HG03064 (cell line): ENCODE results near the gene ALMS1.
"Not testable (repeated sequence)": the region's sequence is repeated elsewhere in the genome, so short reads cannot be mapped to it uniquely, and the experiment has no call there.

Experiments used
- ATAC-seq: cut with Tn5 transposase; IDR thresholded peaks from one replicate; pipeline ENCODE4 v1.9.1; 2021; ENCODE audit warnings: low read depth; ENCODE audit not compliant: unreplicated experiment

The ALMS1 gene

DNA sequence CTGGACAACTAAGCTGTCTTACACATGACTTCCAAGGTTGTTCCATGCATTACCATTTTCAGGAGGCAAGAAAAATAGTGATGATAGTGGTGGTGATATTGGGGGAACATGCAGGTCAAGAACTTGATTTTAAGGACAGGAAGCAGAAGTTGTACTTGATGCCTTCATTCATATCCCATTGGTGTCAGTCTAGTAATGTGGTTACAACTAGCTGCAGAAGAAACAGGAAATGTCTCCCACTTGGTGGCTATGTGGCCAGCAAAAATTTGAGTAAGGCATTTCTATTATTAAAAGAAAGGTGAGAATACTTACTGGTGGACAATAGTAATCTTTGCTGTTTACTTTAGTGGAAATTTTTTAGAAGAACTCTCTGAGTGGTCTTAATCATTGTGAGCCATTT is 103.4 kb downstream of the ALMS1 start:
- no peak for ATAC-seq

DNA sequence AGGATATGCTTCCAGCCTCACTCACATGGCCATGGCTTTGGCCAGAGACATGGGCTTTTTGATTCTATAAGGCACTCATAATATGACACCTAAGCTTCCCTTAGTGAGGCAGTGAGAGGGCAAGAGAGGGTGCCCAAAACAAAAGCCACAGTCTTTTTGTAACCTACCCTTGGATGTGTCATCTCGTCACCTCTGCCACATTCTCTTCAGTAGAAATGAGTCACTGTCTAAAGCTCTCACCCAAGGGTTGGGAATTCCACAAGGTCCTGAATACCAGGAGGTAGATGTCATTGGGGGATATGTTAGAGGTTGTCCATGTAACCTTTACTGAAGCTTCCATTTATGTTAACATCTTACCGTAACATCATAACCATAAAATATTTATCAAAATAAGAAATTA is 108.4 kb downstream of the ALMS1 start:
- ATAC-seq: no peak

DNA sequence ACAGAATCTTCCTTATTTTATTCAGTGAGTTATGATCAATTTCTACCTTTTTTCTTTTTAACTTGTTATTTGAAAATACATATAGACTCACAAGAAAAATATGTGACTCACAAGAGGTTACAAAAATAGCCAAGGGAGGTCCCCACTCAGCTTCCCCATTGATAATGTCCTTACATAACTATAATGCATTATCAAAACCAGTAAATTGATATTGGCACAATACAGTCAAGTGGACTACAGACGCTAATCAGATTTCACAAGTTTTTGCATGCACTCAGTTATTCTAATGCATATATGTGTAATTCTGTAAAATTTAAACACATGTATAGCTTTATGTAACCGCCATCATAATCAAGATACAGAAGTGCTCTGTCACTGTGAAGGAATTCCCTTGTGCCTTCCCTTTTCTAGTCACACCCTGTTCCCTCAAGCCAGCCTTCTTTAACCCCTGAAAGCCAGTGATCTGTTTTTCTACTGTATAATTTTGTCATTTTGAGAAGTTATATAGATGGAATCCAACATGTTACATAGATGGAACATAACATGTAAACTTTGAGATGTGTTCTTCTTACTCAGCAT is 118.4 kb downstream of the ALMS1 start:
- no peak for ATAC-seq

DNA sequence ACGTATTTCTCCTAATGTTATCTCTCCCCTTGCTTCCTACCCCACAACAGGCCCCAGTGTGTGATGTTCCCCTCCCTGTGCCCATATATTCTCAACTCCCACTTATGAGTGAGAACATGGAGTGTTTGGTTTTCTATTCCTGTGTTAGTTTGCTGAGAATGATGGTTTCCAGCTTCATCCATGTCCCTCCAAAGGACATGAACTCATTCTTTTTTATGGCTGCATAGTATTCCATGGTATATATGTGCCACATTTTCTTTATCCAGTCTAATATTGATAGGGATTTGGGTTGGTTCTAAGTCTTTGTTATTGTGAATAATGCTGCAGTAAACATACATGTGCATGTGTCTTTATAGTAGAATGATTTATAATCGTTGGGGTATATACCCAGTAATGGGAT is 119.2 kb downstream of the ALMS1 start:
- not testable (repeated sequence) for ATAC-seq

DNA sequence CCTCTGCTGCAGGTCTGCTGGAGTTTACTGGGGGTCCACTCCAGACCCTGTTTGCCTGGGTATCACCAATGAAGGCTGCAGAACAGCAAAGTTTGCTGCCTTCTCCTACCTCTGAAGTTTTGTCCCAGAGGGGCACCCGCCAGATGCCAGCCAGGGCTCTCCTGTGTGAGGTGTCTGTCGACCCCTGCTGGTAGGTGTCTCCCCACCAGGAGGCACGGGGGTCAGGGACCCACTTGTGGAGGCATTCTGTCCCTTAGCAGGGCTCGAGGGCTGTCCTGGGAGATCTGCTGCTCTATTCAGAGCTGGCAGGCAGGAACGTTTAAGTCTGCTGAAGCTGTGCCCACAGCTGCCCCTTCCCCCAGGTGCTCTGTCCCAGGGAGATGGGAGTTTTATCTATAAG is 124.8 kb downstream of the ALMS1 start:
- ATAC-seq: not testable (repeated sequence)

DNA sequence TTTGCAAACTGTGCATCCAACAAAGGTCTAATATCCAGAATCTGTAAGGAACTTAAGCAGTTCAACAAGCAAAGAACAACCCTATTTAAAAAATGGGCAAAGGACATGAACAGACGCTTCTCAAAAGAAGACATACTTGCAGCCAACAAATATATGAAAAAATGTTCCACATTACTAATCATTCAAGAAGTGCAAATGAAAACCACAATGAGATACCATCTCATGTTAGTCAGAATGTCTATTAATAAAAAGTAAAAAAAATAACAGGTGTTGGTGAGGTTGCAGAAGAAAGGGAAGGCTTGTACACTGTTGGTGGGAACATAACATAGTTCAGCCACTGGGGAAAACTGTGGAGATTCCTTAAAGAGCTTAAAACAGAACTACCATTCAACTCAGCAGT is 130.4 kb downstream of the ALMS1 start:
- ATAC-seq: no peak

DNA sequence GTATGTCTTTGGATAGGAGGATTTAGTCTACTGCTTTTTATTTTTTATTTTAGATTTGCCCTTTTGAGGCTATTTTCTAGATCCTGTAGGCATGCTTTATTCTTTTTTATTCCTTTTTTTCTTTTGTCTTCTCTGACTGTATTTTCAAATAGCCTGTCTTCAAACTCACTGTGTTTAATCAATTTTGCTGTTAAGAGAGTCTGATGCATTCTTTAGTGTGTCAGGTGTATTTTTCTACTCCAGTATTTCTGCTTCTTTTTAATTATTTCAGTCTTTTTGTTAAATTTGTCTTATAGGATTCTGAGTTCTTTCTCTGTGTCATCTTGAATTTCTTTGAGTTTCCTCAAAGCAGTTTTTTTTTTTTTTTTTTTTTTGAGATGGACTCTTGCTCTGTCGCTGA is 143.1 kb downstream of the ALMS1 start:
- ATAC-seq: no peak

DNA sequence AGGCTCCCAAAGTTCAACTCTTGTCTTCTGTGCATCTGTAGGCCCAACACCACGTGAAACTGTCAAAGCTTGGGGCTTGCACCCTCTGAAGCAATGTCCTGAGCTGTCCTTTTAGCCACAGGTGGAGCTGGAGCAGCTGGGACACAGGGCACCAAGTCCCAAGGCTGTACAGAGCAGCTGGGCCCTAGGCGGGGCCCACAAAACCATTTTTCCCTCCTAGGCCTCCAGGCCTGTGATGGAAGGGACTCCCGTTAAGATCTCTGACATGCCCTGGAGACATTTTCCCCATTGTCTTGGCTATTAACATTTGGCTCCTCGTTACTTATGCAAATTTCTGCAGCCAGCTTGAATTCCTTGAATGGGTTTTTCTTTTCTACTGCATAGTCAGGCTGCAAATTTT is 145.1 kb downstream of the ALMS1 start:
- ATAC-seq: not testable (repeated sequence)

DNA sequence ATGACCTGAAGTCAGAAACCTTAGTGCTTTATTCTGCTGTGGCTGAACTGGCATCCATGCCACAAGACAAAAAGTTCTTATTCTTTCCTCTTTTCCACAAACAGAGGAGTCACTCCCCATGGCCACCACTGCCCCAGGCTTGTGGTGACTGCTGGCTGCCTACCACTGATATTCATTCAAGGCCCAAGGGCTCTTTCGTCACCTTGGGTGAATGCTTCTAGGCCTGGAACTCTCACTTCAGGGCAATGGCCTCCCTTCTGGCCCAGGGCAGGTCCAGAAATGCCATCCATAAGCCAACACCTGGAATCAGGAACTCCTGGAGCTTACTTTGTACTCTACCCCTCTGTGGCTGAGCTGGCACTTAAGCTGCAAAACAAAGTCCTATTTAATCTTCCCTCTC is 146.7 kb downstream of the ALMS1 start:
- no peak for ATAC-seq

DNA sequence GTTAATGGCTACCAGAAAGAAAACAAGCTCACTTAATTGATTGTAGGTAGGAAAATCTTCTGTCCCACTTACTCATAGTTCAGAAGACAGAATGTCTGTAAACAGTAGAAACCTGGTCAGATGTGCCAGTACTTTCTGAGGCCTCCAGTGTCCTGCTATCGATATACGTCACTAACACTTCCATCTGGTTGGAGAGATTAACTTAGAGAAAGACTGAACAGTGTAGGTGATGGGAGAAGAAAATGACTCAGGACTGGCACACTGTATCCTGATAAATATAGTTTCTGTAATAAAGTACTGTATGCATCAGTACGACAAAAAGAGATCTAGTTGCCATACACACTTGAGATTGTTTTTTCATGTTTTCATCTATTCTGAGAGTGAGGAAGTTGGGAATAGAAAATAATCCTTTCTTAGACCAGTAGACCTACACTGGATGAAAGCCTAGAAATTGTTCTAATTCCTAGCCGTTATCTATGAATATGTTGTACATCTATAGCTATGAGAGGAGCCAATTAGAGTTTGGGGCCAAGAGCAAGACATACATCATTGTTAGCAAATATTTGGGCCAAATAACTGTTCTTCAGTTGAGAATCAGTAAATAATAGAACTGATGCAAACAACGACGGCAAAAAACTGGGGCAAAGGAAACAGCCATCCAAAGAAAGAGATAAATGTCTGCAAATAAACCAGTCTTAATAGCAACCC is 150.7 kb downstream of the ALMS1 start:
- no peak for ATAC-seq

DNA sequence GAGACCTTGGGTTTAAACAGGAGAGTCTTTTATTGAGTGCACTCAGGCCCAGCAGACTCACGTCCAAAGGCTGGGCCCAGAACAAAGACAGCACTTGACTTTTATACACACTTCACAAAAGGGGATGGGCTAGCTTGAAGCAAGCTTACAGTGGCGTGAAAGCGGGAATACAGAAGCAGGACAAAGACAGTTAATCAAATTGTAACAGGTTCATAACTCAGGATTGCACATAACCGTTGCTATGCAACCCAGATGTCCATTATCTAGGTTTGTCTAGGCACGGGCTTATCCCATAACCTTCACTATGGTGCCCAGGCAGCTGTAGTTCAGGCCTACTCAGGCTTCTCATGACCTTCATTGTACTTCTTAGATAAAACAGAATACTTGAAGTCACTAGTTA is 175.2 kb downstream of the ALMS1 start:
- not testable (repeated sequence) for ATAC-seq

DNA sequence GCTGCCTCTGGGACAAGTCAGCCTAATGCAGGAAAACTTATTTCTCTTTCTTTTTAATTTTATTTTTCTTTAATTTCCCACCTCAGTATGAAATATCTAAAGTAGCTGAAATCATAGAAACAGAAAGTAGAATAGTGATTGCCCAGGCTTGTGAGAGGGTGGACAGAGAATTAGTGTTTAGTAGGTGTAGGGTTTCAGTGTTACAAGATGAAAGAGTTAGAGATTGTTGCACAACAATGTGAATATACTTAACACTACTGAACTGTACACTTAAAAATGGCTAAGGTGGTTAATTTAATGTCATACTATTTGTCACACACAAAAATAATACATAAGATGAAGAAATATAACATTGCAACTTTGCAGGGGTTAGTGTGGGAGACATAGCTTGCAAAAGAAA is 175.8 kb downstream of the ALMS1 start:
- no peak for ATAC-seq

DNA sequence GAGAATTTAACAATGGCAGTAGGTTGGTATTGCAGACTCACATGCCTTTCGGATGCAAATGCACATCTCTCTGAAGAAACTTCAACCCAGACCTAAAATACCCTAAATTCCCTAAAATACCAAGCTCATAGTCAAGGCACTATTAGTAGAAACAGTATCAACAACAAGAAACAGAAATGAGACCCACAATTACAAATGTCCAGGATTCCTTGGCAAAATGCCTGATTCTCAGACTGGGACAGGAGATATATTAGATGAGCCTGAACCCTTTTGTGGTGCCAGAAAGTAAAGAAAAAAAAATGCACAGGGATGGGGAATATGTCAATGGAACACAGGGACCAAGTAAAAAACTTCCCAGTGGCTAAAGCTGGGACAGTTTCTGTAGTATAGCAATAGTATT is 179.3 kb downstream of the ALMS1 start:
- ATAC-seq: no peak

DNA sequence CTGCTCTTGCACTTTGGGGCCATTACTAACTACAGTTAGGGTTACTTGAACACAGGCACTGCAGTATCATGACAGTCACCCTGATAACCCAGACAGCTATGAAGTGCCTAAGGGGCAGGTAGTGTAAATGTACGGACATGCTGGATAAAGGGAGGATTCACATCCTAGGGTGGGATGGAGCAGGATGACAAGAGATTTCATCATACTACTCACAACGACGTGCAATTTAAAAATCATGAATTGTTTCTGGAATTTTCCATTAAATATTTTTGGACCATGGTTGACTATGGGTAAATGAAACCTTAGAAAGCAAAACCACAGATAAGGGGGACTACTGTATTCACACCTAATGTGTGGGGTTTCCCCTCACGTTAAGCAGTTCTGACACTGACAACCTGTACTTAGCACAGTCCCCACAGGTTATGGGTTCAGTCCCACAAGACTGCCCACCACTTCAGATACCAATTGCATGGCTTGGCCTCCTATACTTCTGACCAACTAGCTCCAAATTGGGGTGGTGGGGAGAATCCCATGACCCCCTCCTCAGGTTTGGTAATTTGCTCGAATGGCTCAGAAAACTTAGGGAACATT is 180.7 kb downstream of the ALMS1 start:
- no peak for ATAC-seq

DNA sequence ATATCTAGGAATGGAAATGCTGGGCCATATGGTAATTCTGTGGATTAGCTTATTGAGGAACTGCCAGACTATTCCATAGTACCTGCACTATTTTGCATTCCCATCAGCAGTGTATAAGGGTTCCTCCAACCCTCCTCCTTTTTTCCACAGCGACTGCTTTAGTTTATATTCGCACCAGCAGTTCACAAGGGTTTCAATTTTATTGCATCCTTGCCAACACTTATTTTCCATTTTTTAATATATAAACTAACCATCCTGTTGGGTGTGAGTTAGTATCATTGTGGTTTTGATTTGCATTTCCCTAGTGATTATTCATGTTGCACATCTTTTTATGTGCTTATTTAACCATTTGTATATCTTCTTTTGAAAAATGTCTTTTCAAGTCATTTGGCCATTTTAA is 189.6 kb downstream of the ALMS1 start:
- no peak for ATAC-seq

DNA sequence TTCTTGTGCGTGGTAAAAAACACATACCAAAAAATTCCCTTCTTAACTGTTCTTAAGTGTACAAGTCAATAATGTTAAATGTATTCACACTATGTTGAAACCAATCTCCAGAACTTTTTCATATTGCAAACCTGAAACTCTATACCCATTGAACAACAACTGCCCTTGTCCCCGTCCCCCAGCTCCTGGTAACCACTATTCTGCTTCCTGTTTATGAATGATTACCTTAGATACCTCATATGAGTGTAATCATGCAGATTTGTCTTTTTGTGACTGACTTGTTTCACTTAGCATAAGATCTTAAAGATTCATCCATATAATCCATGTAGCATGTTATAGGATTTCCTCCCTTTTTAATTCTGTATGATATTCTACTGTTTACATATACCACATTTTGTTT is 196.7 kb downstream of the ALMS1 start:
- no peak for ATAC-seq

DNA sequence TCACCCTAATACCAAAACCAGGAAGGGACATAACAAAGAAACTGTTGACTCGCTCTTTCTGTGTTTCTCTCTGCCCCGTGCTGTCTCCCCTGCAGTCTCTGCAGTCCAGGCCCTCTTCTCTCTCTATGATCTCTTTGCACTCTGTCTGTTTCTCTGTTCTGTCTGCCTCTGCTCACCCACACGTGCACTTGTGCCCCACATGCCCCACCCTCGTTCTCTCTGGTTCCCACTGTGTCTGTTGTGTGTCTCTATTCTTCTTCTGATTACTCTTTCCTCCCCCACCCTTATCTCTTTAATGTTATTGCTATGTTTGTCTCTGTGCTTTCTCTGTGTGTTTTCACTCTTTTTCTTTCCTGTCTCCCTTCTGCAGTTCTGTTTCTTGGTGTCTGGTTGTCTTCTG is 202.5 kb downstream of the ALMS1 start:
- ATAC-seq: no peak

DNA sequence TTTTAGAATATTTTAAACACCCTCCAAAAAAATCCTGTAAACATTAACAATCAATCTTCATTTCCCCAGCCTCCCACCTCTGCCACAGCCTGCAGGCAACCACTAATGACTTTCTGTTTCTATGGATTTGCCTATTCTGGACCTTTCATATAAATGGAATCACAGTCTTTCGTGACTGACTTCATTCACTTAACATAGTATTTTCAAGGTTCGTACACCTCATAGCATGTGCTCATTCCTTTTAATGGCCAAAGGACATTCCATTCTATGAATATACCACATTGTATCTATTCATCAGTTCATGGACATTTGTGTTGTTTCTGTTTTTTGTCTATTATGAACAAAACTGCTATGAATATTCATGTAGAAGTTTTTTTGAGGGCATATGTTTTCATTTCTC is 208.0 kb downstream of the ALMS1 start:
- ATAC-seq: no peak

DNA sequence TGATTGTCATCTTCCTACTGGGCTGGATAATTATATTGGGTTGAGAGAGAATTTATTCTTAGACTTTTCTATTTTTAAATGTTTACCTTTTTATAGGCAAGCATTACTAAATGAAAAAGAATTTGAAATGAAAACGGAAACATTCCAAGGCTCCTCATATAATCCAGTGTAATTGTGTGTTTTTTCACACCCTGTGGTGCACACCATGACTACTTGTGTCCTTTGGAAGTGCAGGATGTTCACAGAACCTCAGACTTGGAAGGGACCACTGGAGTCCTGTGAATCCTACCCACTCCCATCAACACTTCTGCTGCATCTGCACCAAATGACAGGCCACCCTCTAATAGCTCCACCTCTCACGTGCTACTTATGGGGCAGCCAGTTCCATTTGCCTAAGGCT is 208.6 kb downstream of the ALMS1 start:
- ATAC-seq: no peak

DNA sequence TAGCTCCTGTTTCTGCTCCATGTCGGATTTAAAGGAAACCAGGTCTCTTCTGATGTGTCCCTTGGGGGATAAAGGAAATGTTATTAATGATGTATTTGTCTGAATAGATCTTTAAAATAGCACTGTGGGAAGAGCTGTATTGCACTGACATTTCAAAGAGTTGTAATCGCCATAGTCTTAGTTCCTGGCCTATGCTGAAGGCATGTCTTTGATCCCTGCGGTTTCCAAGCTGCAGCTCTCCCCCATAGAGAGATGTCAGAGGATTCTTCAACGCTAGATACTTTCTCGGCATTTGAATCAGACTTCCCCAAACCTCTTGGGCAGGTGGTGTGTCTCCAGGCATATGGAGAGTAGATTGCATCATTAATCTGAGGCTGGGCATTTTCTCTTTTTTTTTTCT is 216.1 kb downstream of the ALMS1 start:
- no peak for ATAC-seq

DNA sequence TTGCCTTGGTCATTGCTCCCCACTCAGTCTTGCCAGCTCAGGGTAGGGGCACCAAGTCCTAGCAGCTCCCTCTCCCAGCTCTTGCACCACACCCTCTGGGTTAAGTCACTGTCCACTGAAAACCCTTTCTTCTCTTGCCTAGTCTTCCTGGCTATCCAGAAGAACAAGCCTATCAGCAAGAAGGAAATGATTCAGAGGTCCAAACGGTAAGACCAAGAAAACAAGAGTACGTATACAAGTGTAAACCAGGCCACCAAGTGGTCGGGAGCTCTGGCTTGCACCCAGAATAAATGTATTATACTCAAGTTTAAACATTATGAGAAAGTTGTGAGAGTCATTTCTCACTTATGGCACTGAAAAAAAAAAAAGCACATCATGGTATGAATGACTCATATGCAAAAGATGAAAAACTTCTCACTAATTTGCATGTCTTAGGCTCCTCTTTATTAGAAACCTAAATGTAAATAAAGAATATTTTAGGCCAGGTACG is 217.5 kb downstream of the ALMS1 start:
- not testable (repeated sequence) for ATAC-seq

DNA sequence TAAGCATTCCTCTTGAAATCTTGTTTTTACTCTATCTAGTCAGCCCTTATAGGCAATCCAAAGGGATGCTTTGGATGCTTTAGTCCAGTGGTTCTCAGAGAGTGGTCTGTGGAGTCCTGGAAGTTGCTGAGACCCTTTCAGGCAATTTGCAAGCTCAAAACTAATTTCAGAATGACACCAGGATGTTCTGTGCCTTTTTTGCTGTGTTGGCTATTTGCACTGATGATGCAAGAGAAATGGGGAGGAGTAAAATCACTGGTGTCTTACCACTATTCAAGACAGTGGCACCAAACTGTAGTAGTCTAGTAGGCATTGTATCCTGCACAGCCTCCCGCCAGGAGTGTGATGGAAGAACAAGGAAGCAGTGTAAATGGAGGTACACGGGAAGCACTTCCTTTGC is 219.0 kb downstream of the ALMS1 start:
- ATAC-seq: not testable (repeated sequence)
